Ammon's horn (tissue), 1 donor: ENCODE measurements around the gene RCC2.
"Not testable (repeated sequence)": the region's sequence is repeated elsewhere in the genome, so short reads cannot be mapped to it uniquely, and the experiment has no call there.

Source experiments
- DNase-seq: peaks from one replicate; pipeline ENCODE4 v3.0.0-alpha.2; 2016; ENCODE audit warnings: low spot score

RCC2 gene

GRCh38 chr1:17419626-17420328 lies 19.7 kb downstream of the RCC2 start:
- DNase-seq, result peak; percentile 70

GRCh38 chr1:17416389-17416788 lies 23.1 kb downstream of the RCC2 start:
- no peak for DNase-seq

GRCh38 chr1:17414022-17414421 lies 25.5 kb downstream of the RCC2 start:
- no peak for DNase-seq

- DNase-seq, result no peak
Measured at GRCh38 chr1:17412093-17412870, 27.2 kb downstream of the RCC2 start.

- no peak for DNase-seq
Measured at GRCh38 chr1:17409391-17409811, 30.1 kb downstream of the RCC2 start.

GRCh38 chr1:17407786-17408514 lies 31.5 kb downstream of the RCC2 start:
- DNase-seq, result not testable (repeated sequence)

- not testable (repeated sequence) for DNase-seq
Measured at GRCh38 chr1:17406760-17407475, 32.6 kb downstream of the RCC2 start.

GRCh38 chr1:17405898-17406759 lies 33.3 kb downstream of the RCC2 start:
- DNase-seq, result peak; percentile 70

GRCh38 chr1:17404820-17405219 lies 34.7 kb downstream of the RCC2 start:
- no peak for DNase-seq

- DNase-seq, result no peak
Measured at GRCh38 chr1:17404034-17404684, 35.3 kb downstream of the RCC2 start.

GRCh38 chr1:17403081-17403480 lies 36.4 kb downstream of the RCC2 start:
- no peak for DNase-seq

- DNase-seq, result no peak
Measured at GRCh38 chr1:17401841-17402240, 37.6 kb downstream of the RCC2 start.

- DNase-seq, result no peak
Measured at GRCh38 chr1:17400725-17401341, 38.6 kb downstream of the RCC2 start.

- DNase-seq, result peak; percentile 43
Measured at GRCh38 chr1:17397910-17398695, 41.4 kb downstream of the RCC2 start.

- DNase-seq, result no peak
Measured at GRCh38 chr1:17393230-17393629, 46.2 kb downstream of the RCC2 start.

- no peak for DNase-seq
Measured at GRCh38 chr1:17392199-17392740, 47.2 kb downstream of the RCC2 start.

GRCh38 chr1:17381161-17381560 lies 58.3 kb downstream of the RCC2 start:
- DNase-seq, result no peak

- no peak for DNase-seq
Measured at GRCh38 chr1:17377325-17377953, 62.0 kb downstream of the RCC2 start.

GRCh38 chr1:17375651-17376050 lies 63.8 kb downstream of the RCC2 start:
- no peak for DNase-seq
